SK-N-MC (cell line): ENCODE measurements around the gene MMRN1.

Experiments used
- EZH2 ChIP-seq: fragments of 200-600 bp; sonication (generic); IDR thresholded peaks from one replicate; pipeline ENCODE4 v1.6.1; 2017; ENCODE audit warnings: antibody characterized with exemption
- FOXP2 ChIP-seq: optimal IDR thresholded peaks from 2 replicates; pipeline ENCODE3; 2011; ENCODE audit warnings: mild to moderate bottlenecking, moderate library complexity; ENCODE audit not compliant: insufficient read depth; ENCODE audit errors: extremely low read length, control extremely low read depth
- POLR2AphosphoS5 ChIP-seq: IDR thresholded peaks from 2 replicates; pipeline ENCODE4 v1.6.1; 2012; ENCODE audit warnings: mild to moderate bottlenecking, low read depth, low read length, borderline replicate concordance

- TF ChIP-seq FOXP2: no peak
- TF ChIP-seq POLR2AphosphoS5: no peak
- no peak for TF ChIP-seq EZH2
These were observed 106.4 kb downstream of the MMRN1 start for GRCh38 chr4:90001023-90001422.
